SJSA1 (cell line): ENCODE data around the gene TRIM24. TPM values are rescaled to one million over a fixed set of nuclear protein-coding genes. Genes with fewer than 3 reads are reported as not detected.

ENCODE experiments used
- DNase-seq, 2 experiments: peaks; one replicate each; pipeline ENCODE4 v3.0.0-alpha.2; 2015 to 2020; ENCODE audit warnings: low spot score in 2 of 2, low read depth in 1 of 2
- H3K27ac ChIP-seq: fragments of 250-450 bp; sonication (Bioruptor Pico); 2 replicates; pipeline ENCODE4 v1.5.1; 2020; ENCODE audit warnings: mild to moderate bottlenecking, moderate library complexity
- H3K27me3 ChIP-seq: fragments of 250-450 bp; sonication (Bioruptor Pico); replicated peaks from 2 replicates; pipeline ENCODE4 v1.5.1; 2020; ENCODE audit warnings: mild to moderate bottlenecking, moderate library complexity
- H3K36me3 ChIP-seq: fragments of 250-450 bp; sonication (Bioruptor Pico); 2 replicates; pipeline ENCODE4 v1.5.1; 2020; ENCODE audit warnings: mild to moderate bottlenecking
- H3K4me1 ChIP-seq: fragments of 250-450 bp; sonication (Bioruptor Pico); replicated peaks from 2 replicates; pipeline ENCODE4 v1.6.1; 2021; ENCODE audit warnings: mild to moderate bottlenecking
- H3K4me3 ChIP-seq: fragments of 250-450 bp; sonication (Bioruptor Pico); 2 replicates; pipeline ENCODE4 v1.5.1; 2020; ENCODE audit warnings: mild to moderate bottlenecking
- H3K9me3 ChIP-seq: fragments of 250-450 bp; sonication (Bioruptor Pico); replicated peaks from 2 replicates; pipeline ENCODE4 v1.5.1; 2020; ENCODE audit warnings: mild to moderate bottlenecking
- total RNA-seq: library from RNA; depleted of rRNA; stranded (reverse); fragments of >200 nt; shearing (Covaris generic); gene quantifications from 2 replicates; pipeline ENCODE4 v1.2.3, GENCODE V29; 2014

The TRIM24 gene
- total RNA-seq, 1 experiment from 2014 or later: 20.3 TPM

DNA sequence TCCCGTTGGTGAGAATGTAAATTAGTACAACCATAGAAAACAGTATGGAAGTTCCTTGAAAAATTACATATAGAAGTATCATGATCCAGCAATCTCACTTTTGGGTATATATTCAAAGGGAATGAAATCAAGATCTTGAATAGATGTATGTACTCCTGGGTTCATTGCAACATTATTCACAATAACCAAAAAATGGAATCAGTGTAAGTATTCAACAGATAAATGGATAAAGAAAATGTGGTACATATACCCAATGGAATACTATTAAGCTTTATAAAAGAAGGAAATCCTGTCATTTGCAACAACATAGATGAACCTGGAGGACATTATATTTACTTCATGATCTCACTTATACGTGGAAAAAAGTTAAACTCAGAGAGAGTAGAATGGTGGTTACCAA, 86.8 kb downstream of the TRIM24 start:
- Histone ChIP-seq H3K9me3 (no peaks in the 10 kb centered on the region), H3K36me3 (peaks cover 63% of the 10 kb centered on the region), H3K27me3 (no peaks in the 10 kb centered on the region), H3K4me1 (no peaks in the 10 kb centered on the region), H3K4me3 (no peak overlapping the region), H3K27ac (no peak overlapping the region)
- no peak for DNase-seq

DNA sequence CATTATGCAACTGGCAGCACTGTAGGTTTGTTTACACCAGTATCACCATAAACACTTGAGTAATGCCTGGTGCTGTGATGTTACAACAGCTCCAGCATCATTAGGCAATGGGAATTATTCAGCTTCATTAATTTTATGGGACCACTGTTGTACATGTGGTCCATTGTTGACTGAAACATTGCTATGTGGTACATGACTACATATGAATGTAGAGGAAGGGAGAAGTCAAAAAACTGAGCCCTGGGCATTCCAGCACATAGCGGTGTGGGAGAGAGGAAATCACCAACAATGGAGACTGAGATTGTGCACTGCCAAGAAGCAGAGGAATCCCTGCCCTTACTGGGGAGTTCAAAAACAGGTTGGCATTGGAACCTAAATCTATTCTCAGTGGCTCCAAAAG, 89.0 kb downstream of the TRIM24 start:
- H3K4me3 ChIP-seq: no peak overlapping the region
- H3K9me3 ChIP-seq: no peaks in the 10 kb centered on the region
- H3K27me3 ChIP-seq: no peaks in the 10 kb centered on the region
- DNase-seq: no peak
- H3K27ac ChIP-seq: no peak overlapping the region
- H3K4me1 ChIP-seq: no peaks in the 10 kb centered on the region
- peaks cover 66% of the 10 kb centered on the region for H3K36me3 ChIP-seq

DNA sequence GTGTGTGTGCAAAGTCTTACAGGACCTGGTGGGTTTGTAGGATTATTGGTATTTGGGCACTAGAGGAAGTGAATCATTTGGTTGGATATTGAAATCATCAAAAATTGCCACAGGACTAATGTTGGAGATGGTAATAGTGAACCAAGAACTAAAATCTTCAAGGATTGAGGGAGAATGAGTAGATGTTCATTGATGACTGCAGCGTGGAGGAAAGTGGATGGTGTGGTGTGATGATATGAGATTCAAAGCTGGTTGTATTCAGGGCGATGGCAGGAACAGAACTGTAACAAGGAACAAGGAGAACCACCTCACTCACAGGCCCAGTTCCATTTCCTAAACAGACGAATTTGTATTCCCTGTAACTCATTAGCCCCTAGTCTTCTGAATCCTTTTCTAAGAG, 90.3 kb downstream of the TRIM24 start:
- Histone ChIP-seq H3K4me3 (no peak overlapping the region), H3K4me1 (no peaks in the 10 kb centered on the region), H3K36me3 (peaks cover 68% of the 10 kb centered on the region), H3K27ac (no peak overlapping the region), H3K27me3 (no peaks in the 10 kb centered on the region), H3K9me3 (no peaks in the 10 kb centered on the region)
- DNase-seq: no peak

DNA sequence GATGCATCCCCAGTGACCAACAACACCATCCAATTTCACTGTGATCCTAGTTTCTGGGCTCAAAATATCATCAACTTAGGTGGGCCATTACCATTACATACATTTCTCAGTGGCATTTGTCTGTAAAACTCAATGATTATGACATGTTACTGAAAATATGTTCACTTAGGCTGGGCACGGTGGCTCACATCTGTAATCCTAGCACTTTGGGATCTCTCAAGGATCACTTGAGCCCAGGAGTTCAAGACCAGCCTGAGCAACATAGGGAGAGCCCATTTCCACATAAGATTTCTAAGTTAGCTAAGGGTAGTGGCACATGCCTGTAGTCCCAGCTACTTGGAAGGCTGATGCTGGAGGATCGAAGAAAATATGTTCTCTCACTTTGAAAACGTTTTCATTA, 91.0 kb downstream of the TRIM24 start:
- Histone ChIP-seq H3K27ac (no peak overlapping the region), H3K4me1 (no peaks in the 10 kb centered on the region), H3K4me3 (no peak overlapping the region), H3K27me3 (no peaks in the 10 kb centered on the region), H3K36me3 (peaks cover 72% of the 10 kb centered on the region), H3K9me3 (0 out of 2 replicates have a peak, but pooled peaks cover 2% of the 10 kb centered on the region)
- no peak for DNase-seq

DNA sequence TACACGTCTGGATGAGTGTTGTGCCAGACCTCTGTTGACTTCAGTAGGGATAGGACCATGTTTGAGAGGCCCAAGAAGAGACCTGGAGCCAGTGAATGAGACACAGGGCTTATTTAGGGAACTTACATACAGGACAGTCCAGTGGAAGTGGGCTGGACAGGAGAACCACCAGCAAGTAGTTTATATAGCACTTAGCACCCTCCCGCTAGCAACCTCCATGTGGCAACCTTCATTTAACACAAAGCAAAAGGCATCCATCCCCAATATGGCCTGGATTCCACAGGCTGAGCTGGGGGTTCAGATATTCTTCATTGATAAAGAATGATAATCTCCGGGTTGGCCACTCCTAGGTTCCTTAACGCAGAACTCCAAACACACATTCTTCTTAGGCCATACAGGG, 93.7 kb downstream of the TRIM24 start:
- Histone ChIP-seq H3K36me3 (peaks cover 82% of the 10 kb centered on the region), H3K27ac (no peak overlapping the region), H3K9me3 (peaks cover 19% of the 10 kb centered on the region), H3K4me3 (no peak overlapping the region), H3K27me3 (no peaks in the 10 kb centered on the region), H3K4me1 (no peaks in the 10 kb centered on the region)
- DNase-seq: no peak

DNA sequence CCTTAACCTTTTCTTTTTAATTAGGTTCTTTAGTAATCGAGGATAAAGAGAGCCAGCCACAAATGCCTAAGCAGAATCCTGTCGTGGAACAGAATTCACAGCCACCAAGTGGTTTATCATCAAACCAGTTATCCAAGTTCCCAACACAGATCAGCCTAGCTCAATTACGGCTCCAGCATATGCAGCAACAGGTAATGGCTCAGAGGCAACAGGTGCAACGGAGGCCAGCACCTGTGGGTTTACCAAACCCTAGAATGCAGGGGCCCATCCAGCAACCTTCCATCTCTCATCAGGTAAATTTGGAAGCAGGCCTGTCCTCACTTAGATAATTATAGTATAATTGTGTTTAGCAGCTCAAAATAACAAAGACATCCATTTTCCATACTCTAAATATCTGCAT, 94.6 kb downstream of the TRIM24 start:
- no peak for DNase-seq

DNA sequence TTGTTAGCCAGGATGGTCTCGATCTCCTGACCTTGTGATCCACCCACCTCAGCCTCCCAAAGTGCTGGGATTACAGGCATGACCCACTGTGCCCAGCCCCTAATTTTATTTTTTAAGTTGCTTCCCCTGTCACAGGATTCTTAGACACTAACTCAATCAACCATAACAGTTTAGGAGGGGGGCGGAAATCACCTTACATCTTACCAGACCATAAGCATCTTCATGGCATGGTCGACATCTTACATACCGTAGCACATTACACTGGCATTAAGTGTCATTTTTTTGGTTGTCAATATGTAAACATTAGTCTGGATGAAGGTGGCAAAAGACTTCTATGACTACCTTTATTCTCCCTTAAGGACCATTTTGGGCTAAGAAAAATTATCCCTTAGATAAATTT, 95.6 kb downstream of the TRIM24 start:
- H3K27me3 ChIP-seq: no peaks in the 10 kb centered on the region
- H3K4me1 ChIP-seq: no peaks in the 10 kb centered on the region
- DNase-seq: no peak
- no peak overlapping the region for H3K4me3 ChIP-seq
- no peak overlapping the region for H3K27ac ChIP-seq
- H3K9me3 ChIP-seq: peaks cover 19% of the 10 kb centered on the region
- peaks cover 91% of the 10 kb centered on the region for H3K36me3 ChIP-seq

More for the DNA sequence above, 94.6 kb downstream of the TRIM24 start:
- peaks cover 89% of the 10 kb centered on the region for H3K36me3 ChIP-seq
- H3K9me3 ChIP-seq: peaks cover 19% of the 10 kb centered on the region
- H3K4me3 ChIP-seq: no peak overlapping the region
- no peak overlapping the region for H3K27ac ChIP-seq
- H3K27me3 ChIP-seq: no peaks in the 10 kb centered on the region
- H3K4me1 ChIP-seq: no peaks in the 10 kb centered on the region

DNA sequence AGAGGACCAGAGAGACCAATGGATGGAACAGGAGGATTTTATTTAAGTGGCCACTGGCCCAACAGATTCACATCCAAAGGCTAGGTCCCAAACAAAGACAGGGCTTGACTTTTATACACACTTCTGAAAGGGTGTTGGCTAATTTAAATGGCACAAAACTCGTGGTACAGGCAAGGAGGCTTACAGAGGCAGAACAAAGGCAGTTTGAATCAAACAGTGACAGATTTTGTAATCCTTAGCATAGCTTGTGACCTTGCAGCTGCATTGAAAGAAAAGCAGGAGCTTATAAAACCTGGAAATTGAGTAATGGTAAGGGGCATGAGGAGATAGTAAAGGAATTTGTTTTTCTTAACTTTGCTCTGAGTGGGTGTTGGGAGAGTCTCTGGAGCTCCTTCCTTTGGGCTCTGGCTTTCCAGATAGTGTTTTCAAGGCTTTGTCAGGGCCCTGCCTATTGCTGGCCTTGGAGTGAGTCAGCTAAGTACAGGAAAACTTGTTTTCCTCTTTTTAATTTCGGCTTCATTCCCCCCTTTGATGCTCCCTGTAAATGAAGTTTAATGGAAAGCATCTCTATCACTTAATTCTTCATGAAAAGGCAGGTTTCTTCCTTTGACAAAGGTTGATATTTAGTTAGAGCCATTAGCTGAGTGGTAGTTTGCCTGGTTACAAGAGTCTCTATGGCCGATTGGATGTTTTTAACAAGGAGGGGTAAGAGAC, 96.9 kb downstream of the TRIM24 start:
- Histone ChIP-seq H3K9me3 (peaks cover 22% of the 10 kb centered on the region), H3K36me3 (peaks cover 84% of the 10 kb centered on the region), H3K4me1 (no peaks in the 10 kb centered on the region), H3K27me3 (no peaks in the 10 kb centered on the region), H3K27ac (no peak overlapping the region), H3K4me3 (no peak overlapping the region)
- no peak for DNase-seq

DNA sequence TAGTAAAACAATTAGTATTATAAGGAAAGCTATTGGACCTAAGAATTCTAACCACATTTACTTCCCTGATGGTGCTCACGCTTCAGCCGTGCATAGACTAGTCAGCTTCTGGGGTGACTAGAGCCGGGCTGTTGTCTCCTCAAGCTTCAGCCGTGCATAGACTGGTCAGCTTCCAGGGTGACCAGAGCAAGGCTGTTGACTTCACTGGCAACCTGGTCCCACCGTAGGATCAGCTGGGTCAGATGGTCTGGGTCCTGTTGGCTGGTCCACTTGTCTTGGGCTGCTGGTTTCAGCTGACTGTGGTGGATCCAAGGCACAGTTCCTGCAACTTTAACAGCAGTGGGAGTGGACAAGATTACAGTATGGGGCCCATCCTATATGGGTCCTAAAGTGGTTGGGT, 99.4 kb downstream of the TRIM24 start:
- H3K36me3 ChIP-seq: peaks cover 87% of the 10 kb centered on the region
- H3K4me1 ChIP-seq: no peaks in the 10 kb centered on the region
- DNase-seq: no peak
- no peak overlapping the region for H3K4me3 ChIP-seq
- no peak overlapping the region for H3K27ac ChIP-seq
- peaks cover 22% of the 10 kb centered on the region for H3K9me3 ChIP-seq
- no peaks in the 10 kb centered on the region for H3K27me3 ChIP-seq

DNA sequence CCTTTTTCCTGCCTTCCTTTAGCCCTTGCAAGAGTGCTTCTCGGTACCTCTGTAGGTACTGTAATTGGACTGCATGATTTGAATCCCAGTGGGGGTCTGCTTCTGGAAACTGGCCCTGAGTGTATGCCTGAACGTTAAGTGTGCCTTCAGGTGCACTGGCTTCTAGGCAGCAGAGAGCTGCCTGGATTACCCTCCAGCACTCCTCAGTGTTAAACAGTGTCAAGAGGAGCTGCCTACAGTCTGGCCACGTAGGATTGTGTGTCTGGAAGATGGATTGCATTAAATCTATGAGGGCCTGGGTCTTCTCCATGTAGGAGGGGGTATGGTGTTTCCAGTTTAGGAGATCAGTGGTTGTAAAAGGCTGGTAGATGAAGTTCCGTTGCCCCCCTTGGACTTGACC, 103.7 kb downstream of the TRIM24 start:
- Histone ChIP-seq H3K9me3 (peaks cover 11% of the 10 kb centered on the region), H3K27ac (no peak overlapping the region), H3K4me3 (no peak overlapping the region), H3K4me1 (no peaks in the 10 kb centered on the region), H3K36me3 (peaks cover 78% of the 10 kb centered on the region), H3K27me3 (no peaks in the 10 kb centered on the region)
- DNase-seq: no peak

DNA sequence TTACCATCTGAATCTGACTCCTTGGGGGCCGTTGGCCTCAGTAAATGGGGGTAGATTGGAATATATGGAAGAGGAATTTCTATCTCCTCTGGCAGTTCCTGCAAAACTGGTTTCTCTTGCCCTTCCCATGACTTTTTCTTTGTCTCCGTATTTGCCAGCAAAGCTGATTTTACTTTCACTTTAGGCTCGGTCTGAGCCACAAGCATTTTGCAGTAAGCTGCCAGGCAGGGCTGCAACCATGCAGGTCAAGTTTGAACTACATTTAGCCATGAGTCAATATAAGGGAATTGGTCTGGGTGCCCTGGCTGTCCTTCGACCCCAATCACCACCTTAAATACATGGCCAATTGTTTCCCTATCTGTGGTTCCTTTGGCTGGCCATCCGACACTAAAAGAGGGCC, 104.3 kb downstream of the TRIM24 start:
- no peak for DNase-seq
- Histone ChIP-seq H3K36me3 (peaks cover 76% of the 10 kb centered on the region), H3K4me1 (no peaks in the 10 kb centered on the region), H3K9me3 (peaks cover 11% of the 10 kb centered on the region), H3K27me3 (no peaks in the 10 kb centered on the region), H3K27ac (no peak overlapping the region), H3K4me3 (no peak overlapping the region)

DNA sequence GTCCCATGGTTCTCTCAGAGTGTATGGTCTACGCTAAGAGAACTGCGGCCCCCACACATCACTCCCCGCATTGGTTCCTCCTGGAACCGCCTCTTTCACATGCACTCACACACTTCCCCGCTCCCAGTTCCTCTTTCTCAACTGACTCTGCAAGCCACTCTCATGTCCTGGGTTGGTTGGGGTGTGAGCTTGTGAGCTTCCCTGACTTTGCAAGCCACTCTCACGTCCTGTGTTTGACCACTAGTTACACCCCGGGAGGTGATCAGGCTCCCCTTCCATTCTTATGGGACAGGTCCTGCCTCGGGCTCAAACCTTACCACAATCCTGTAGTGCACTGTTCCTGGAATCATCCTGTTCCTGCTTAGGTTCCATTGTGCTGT, 105.0 kb downstream of the TRIM24 start:
- Histone ChIP-seq H3K27ac (no peak overlapping the region), H3K4me1 (no peaks in the 10 kb centered on the region), H3K4me3 (no peak overlapping the region), H3K27me3 (no peaks in the 10 kb centered on the region), H3K9me3 (peaks cover 11% of the 10 kb centered on the region), H3K36me3 (peaks cover 73% of the 10 kb centered on the region)
- DNase-seq: no peak

DNA sequence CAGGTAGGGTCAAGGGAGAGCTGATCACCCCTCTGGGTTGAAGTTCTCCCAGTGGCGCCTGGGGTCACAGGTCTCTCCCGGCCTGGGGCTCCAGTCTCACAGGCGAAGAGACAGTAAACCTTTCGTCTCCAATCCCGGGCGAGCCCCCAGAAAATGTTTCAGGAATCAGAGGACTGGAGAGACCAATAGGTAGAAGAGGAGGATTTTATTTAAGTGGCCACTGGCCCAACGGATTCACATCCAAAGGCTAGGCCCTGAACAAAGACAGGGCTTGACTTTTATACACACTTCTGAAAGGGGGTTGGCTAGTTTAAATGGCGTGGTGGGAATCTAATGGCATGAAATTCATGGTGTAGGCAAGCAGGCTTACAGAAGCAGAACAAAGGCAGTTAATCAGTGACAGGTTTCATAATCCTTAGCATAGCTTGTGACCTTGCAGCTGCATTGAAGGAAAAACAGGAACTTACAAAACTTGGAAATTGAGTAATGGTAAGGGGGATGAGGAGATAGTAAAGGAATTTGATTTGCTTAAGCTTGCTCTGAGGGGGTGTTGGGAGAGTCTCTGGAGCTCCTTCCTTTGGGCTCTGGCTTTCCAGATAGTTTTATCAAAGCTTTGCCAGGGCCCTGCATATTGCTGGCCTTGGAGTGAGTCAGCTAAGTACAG, 105.5 kb downstream of the TRIM24 start:
- H3K27me3 ChIP-seq: no peaks in the 10 kb centered on the region
- no peak overlapping the region for H3K4me3 ChIP-seq
- no peak for DNase-seq

DNA sequence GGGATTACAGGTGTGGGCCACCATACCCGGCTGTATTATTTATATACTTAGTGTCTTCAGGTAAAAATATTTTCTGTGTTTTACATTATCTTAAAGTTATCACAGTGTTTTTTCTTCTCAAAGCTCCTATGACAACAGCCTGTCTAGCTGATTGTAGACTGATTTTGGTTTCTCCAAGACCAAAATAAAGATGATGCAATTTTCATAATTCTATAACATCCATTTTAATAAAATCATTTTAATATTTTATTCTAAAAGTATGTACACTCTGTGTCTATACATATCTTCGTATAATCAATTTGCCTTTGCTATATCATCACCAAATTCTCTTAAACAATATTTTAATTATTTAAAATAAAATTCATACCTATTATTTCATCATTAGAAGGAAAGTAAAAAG, 108.6 kb downstream of the TRIM24 start:
- Histone ChIP-seq H3K27ac (no peak overlapping the region), H3K4me1 (no peaks in the 10 kb centered on the region), H3K9me3 (peaks cover 8% of the 10 kb centered on the region), H3K4me3 (no peak overlapping the region), H3K36me3 (peaks cover 71% of the 10 kb centered on the region), H3K27me3 (no peaks in the 10 kb centered on the region)
- no peak for DNase-seq

More for the DNA sequence above, 105.5 kb downstream of the TRIM24 start:
- H3K27ac ChIP-seq: no peak overlapping the region
- H3K4me1 ChIP-seq: no peaks in the 10 kb centered on the region
- H3K9me3 ChIP-seq: peaks cover 11% of the 10 kb centered on the region
- peaks cover 69% of the 10 kb centered on the region for H3K36me3 ChIP-seq
